Natural killer cell (primary cell): ENCODE data around the gene SNRPA. TPM values are rescaled to one million over a fixed set of nuclear protein-coding genes. Genes with fewer than 3 reads are reported as not detected.

ENCODE experiments used
- ATAC-seq, 3 donors: fragments of 150-1000 bp in 2 of 3; fragments of 200-7000 bp in 1 of 3; cut with Tn5 transposase; 1 replicate in 1 of 3; 2 replicates in 2 of 3; pipeline ENCODE4 v1.10.0; 2021; ENCODE audit warnings: mild to moderate bottlenecking in 2 of 3, moderate library complexity in 2 of 3
- DNase-seq, 2 donors: peaks; one replicate each; pipeline versions ENCODE4 v3.0.0 to v3.0.0-alpha.2; 2013 to 2021; ENCODE audit warnings: mixed read lengths in 1 of 2
- H3K27ac ChIP-seq: one replicate; pipeline ENCODE4 v1.5.1; 2013; ENCODE audit warnings: mild to moderate bottlenecking, low read length
- H3K27me3 ChIP-seq: one replicate; pipeline ENCODE4 v1.6.1; 2013; ENCODE audit warnings: low read length; ENCODE audit not compliant: control insufficient read depth, insufficient read depth
- H3K36me3 ChIP-seq: one replicate; pipeline ENCODE4 v1.6.1; 2013; ENCODE audit warnings: low read length; ENCODE audit not compliant: control insufficient read depth, insufficient read depth
- H3K4me1 ChIP-seq: one replicate; pipeline ENCODE4 v1.6.1; 2013; ENCODE audit warnings: low read length; ENCODE audit not compliant: control insufficient read depth, insufficient read depth
- H3K4me3 ChIP-seq: one replicate; pipeline ENCODE4 v1.5.1; 2013; ENCODE audit warnings: low read length
- H3K9me3 ChIP-seq: one replicate; pipeline ENCODE4 v1.6.1; 2013; ENCODE audit warnings: low read length; ENCODE audit not compliant: control insufficient read depth, insufficient read depth
- H3K27ac Mint-ChIP-seq, 2 donors: one replicate each; pipeline ENCODE4 v1.8.0; 2022; ENCODE audit warnings: mild to moderate bottlenecking in 2 of 2, mixed read lengths in 2 of 2, moderate library complexity in 1 of 2
- H3K27me3 Mint-ChIP-seq, 2 donors: one replicate each; pipeline ENCODE4 v1.8.0; 2022; ENCODE audit warnings: low read depth in 2 of 2, mixed read lengths in 2 of 2
- H3K36me3 Mint-ChIP-seq: one replicate; pipeline ENCODE4 v1.8.0; 2022; ENCODE audit warnings: mixed read lengths
- H3K4me1 Mint-ChIP-seq, 2 donors: one replicate each; pipeline ENCODE4 v1.8.0; 2022; ENCODE audit warnings: mixed read lengths in 2 of 2
- H3K4me3 Mint-ChIP-seq: one replicate; pipeline ENCODE4 v1.8.0; 2022; ENCODE audit warnings: mild to moderate bottlenecking, moderate library complexity, mixed read lengths
- H3K9me3 Mint-ChIP-seq, 2 donors: one replicate each; pipeline ENCODE4 v1.8.0; 2022; ENCODE audit warnings: mixed read lengths in 2 of 2
- CTCF ChIP-seq: fragments of 200-600 bp; IDR thresholded peaks from one replicate; pipeline ENCODE4 v1.8.0; 2022; ENCODE audit warnings: antibody characterized with exemption
- WGBS: methylation state at CpG from one replicate; pipeline ENCODE4 v1.1.7; 2013; ENCODE audit warnings: missing lambda C conversion rate; ENCODE audit not compliant: insufficient coverage; 5-methylcytosine and 5-hydroxymethylcytosine counted together
- intact Hi-C: fragments of 100-400 bp; cut with micrococcal nuclease; formaldehyde crosslinking; loops from one replicate; pipeline ENCODE4 v1.14.2; 2022
- total RNA-seq, 4 donors: library from RNA; stranded (reverse); fragments of 120-200 nt in 1 of 4; gene quantifications; one replicate each; pipeline versions ENCODE4 v1.2.3 to v1.2.4, GENCODE V29; 2013 to 2022

Gene SNRPA
- total RNA-seq, 3 donors from 2014 or later (not counting 1 experiment from before 2014, with no cell fraction given): 56.2 to 65.9 (median 60.9) TPM

- Histone ChIP-seq H3K27me3 (no peaks in the 10 kb centered on the region), H3K9me3 (no peaks in the 10 kb centered on the region), H3K36me3 (peaks cover 18% of the 10 kb centered on the region), H3K4me1 (no peaks in the 10 kb centered on the region), H3K27ac (no peak overlapping the region), H3K4me3 (no peak overlapping the region)
- Mint-ChIP-seq H3K4me1 (no peaks in the 10 kb centered on the region), H3K27me3 (no peaks in the 10 kb centered on the region), H3K4me3 (no peak overlapping the region), H3K27ac (no peak overlapping the region), H3K9me3 (no peaks in the 10 kb centered on the region), H3K36me3 (no peaks in the 10 kb centered on the region)
- 88% methylated on average over 10 of the region's 10 CpGs for WGBS
- intact Hi-C loops: no loop called here
- no peak for TF ChIP-seq CTCF
- ATAC-seq (no peak), DNase-seq (no peak)
Observed at GRCh38 chr19:40741527-40742390, 9.2 kb upstream of the SNRPA start.

GRCh38 chr19:40742477-40742876, 8.5 kb upstream of the SNRPA start:
- Histone ChIP-seq H3K4me3 (no peak overlapping the region), H3K4me1 (no peaks in the 10 kb centered on the region), H3K27ac (no peak overlapping the region), H3K9me3 (no peaks in the 10 kb centered on the region), H3K36me3 (peaks cover 11% of the 10 kb centered on the region), H3K27me3 (no peaks in the 10 kb centered on the region)
- H3K36me3 Mint-ChIP-seq: no peaks in the 10 kb centered on the region
- H3K27me3 Mint-ChIP-seq: no peaks in the 10 kb centered on the region
- H3K9me3 Mint-ChIP-seq: no peaks in the 10 kb centered on the region
- no peak for DNase-seq
- H3K4me1 Mint-ChIP-seq: no peaks in the 10 kb centered on the region
- H3K27ac Mint-ChIP-seq: no peak overlapping the region
- WGBS: 93% methylated on average over 17 of the region's 17 CpGs
- H3K4me3 Mint-ChIP-seq: no peak overlapping the region
- no peak for ATAC-seq
- intact Hi-C loops: no loop called here
- no peak for TF ChIP-seq CTCF

GRCh38 chr19:40742886-40743285, 8.1 kb upstream of the SNRPA start:
- no peaks in the 10 kb centered on the region for H3K36me3 Mint-ChIP-seq
- Histone ChIP-seq H3K4me1 (no peaks in the 10 kb centered on the region), H3K9me3 (no peaks in the 10 kb centered on the region), H3K4me3 (no peak overlapping the region), H3K36me3 (peaks cover 8% of the 10 kb centered on the region), H3K27me3 (no peaks in the 10 kb centered on the region), H3K27ac (no peak overlapping the region)
- TF ChIP-seq CTCF: no peak
- DNase-seq (no peak), ATAC-seq (no peak)
- H3K9me3 Mint-ChIP-seq: no peaks in the 10 kb centered on the region
- no peak overlapping the region for H3K4me3 Mint-ChIP-seq
- WGBS: 96% methylated on average over 12 of the region's 12 CpGs
- no peaks in the 10 kb centered on the region for H3K27me3 Mint-ChIP-seq
- no peak overlapping the region for H3K27ac Mint-ChIP-seq
- intact Hi-C loops: no loop called here
- no peaks in the 10 kb centered on the region for H3K4me1 Mint-ChIP-seq

GRCh38 chr19:40743926-40744325, 7.1 kb upstream of the SNRPA start:
- Histone ChIP-seq H3K9me3 (no peaks in the 10 kb centered on the region), H3K4me1 (no peaks in the 10 kb centered on the region), H3K27me3 (no peaks in the 10 kb centered on the region), H3K27ac (no peak overlapping the region), H3K4me3 (no peak overlapping the region), H3K36me3 (peaks cover 4% of the 10 kb centered on the region)
- TF ChIP-seq CTCF: no peak
- no peaks in the 10 kb centered on the region for H3K9me3 Mint-ChIP-seq
- no peak overlapping the region for H3K4me3 Mint-ChIP-seq
- no peak for DNase-seq
- ATAC-seq: no peak
- peaks cover 0 to 6% of the 10 kb centered on the region in 2 donors for H3K4me1 Mint-ChIP-seq
- no peaks in the 10 kb centered on the region for H3K27me3 Mint-ChIP-seq
- intact Hi-C loops: no loop called here
- 95% methylated on average over 10 of the region's 10 CpGs for WGBS
- H3K36me3 Mint-ChIP-seq: no peaks in the 10 kb centered on the region
- no peak overlapping the region for H3K27ac Mint-ChIP-seq
